ENCODE results near the gene DPCD. TPM values are rescaled to one million over a fixed set of nuclear protein-coding genes. Genes with fewer than 3 reads are reported as not detected.

The DPCD gene
- total and polyA plus RNA-seq, 3 donors from 2014 or later, result 70.9 to 267 (median 87.6) TPM

GRCh38 chr10:101566333-101567164, 21.6 kb upstream of the DPCD start:
- DNase-seq, result no peak
- intact Hi-C loops (cut with DNase I; ENCODE audit: low total_unique reads), result loop anchor here (5.0 kb wide), 1 partner anchor 349 kb away; no protein-coding TSS in a partner anchor
- Histone ChIP-seq H3K27me3 (no peaks in the 10 kb centered on the region), H3K9me3 (no peaks in the 10 kb centered on the region), H3K27ac (no peak overlapping the region), H3K4me1 (peaks cover 22% of the 10 kb centered on the region), H3K4me3 (peak overlapping the region in 1 of 2 donors; percentile 6), H3K36me3 (ENCODE audit: low read depth, missing control alignments) (no peaks in the 10 kb centered on the region)
- WGBS, 2 donors, result 12 to 21% methylated on average over 11 to 59 of the region's 59 CpGs
- TF ChIP-seq CTCF (IDR thresholded peaks at IDR 0.05) (no peak), POLR2A (IDR thresholded peaks at IDR 0.05) (no peak)

- H3K36me3 ChIP-seq (ENCODE audit: low read depth, missing control alignments), result no peaks in the 10 kb centered on the region
- no peak overlapping the region for H3K27ac ChIP-seq
- intact Hi-C loops (cut with DNase I; ENCODE audit: low total_unique reads), result loop anchor here (5.0 kb wide), 1 partner anchor 350 kb away; no protein-coding TSS in a partner anchor
- no peaks in the 10 kb centered on the region for H3K27me3 ChIP-seq
- 79 to 82% methylated on average over 7 of the region's 7 CpGs for WGBS, 2 donors
- H3K4me1 ChIP-seq, result peaks cover 22% of the 10 kb centered on the region
- H3K4me3 ChIP-seq, result no peak overlapping the region
- H3K9me3 ChIP-seq, result no peaks in the 10 kb centered on the region
- TF ChIP-seq CTCF (IDR thresholded peaks at IDR 0.05) (no peak), POLR2A (IDR thresholded peaks at IDR 0.05) (no peak)
- DNase-seq, result no peak
Observed at GRCh38 chr10:101567165-101568006, 20.7 kb upstream of the DPCD start.

- Histone ChIP-seq H3K27ac (no peak overlapping the region), H3K36me3 (ENCODE audit: low read depth, missing control alignments) (no peaks in the 10 kb centered on the region), H3K4me3 (no peak overlapping the region), H3K27me3 (no peaks in the 10 kb centered on the region), H3K4me1 (peaks cover 22% of the 10 kb centered on the region), H3K9me3 (no peaks in the 10 kb centered on the region)
- 86 to 88% methylated on average over 17 of the region's 17 CpGs for WGBS, 2 donors
- intact Hi-C loops (cut with DNase I; ENCODE audit: low total_unique reads), result loop anchor here (5.0 kb wide), 1 partner anchor 351 kb away; no protein-coding TSS in a partner anchor
- DNase-seq, result no peak
- TF ChIP-seq CTCF (IDR thresholded peaks at IDR 0.05), result no peak
- no peak for TF ChIP-seq POLR2A (IDR thresholded peaks at IDR 0.05)
Observed at GRCh38 chr10:101568054-101568745, 19.9 kb upstream of the DPCD start.

GRCh38 chr10:101569323-101569621, 18.8 kb upstream of the DPCD start:
- H3K27me3 ChIP-seq, result no peaks in the 10 kb centered on the region

More at GRCh38 chr10:101569323-101569621, 18.8 kb upstream of the DPCD start:
- TF ChIP-seq POLR2A (IDR thresholded peaks at IDR 0.05) (no peak), CTCF (IDR thresholded peaks at IDR 0.05) (no peak)
- intact Hi-C loops (cut with DNase I; ENCODE audit: low total_unique reads), result loop anchor here (5.0 kb wide), 1 partner anchor 352 kb away; no protein-coding TSS in a partner anchor
- H3K9me3 ChIP-seq, result no peaks in the 10 kb centered on the region
- H3K4me1 ChIP-seq, result peaks cover 22% of the 10 kb centered on the region
- peak overlapping the region in 1 of 2 donors; percentile 62 for H3K4me3 ChIP-seq
- 1 to 10% methylated on average over 10 to 11 of the region's 11 CpGs for WGBS, 2 donors
- no peak for DNase-seq
- no peak overlapping the region for H3K27ac ChIP-seq
- H3K36me3 ChIP-seq (ENCODE audit: low read depth, missing control alignments), result no peaks in the 10 kb centered on the region
